GM12873 (cell line): Measurements from ENCODE around the gene LILRA2.

Experiments used
- TF ChIP-seq, protein P1 (sequence below): IDR thresholded peaks from 2 replicates; pipeline ENCODE4 v1.5.1; 2012; ENCODE audit warnings: low read depth, mild to moderate bottlenecking, moderate library complexity, low read length, control low read depth; ENCODE audit not compliant: insufficient read depth; ENCODE audit errors: missing control alignments

Gene LILRA2

DNA sequence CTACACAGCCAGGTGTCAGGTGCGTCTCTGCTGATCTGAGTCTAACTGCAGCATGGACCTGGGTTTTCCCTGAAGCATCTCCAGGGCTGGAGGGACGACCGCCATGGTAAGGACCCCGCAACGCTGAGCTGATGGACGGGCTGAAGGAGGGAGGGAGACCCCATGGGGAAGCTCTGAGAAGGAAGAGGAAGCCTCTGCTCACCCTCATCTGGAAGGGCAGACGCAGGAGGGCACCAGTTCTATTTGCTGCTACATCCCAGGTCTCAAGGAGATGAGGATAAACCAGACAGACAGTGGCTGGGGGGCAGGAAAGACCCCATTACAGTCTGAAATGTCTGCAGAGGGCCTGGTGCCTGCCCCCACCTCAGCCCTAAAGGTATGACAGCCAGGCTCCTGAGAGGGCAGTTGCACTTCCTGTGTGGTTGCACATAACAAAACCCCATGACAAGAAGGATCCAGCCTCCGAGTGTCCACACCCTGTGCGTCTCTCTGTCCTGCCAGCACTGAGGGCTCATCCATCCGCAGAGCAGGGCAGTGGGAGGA lies at the start of gene LILRA2:
TSS of gene LILRA2 (plus strand) at position 461 of the 543 bp plus-strand sequence. CDS start 89 bp downstream, outside the sequence.
- TF ChIP-seq, protein P1, sequence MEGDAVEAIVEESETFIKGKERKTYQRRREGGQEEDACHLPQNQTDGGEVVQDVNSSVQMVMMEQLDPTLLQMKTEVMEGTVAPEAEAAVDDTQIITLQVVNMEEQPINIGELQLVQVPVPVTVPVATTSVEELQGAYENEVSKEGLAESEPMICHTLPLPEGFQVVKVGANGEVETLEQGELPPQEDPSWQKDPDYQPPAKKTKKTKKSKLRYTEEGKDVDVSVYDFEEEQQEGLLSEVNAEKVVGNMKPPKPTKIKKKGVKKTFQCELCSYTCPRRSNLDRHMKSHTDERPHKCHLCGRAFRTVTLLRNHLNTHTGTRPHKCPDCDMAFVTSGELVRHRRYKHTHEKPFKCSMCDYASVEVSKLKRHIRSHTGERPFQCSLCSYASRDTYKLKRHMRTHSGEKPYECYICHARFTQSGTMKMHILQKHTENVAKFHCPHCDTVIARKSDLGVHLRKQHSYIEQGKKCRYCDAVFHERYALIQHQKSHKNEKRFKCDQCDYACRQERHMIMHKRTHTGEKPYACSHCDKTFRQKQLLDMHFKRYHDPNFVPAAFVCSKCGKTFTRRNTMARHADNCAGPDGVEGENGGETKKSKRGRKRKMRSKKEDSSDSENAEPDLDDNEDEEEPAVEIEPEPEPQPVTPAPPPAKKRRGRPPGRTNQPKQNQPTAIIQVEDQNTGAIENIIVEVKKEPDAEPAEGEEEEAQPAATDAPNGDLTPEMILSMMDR, result no peak

DNA sequence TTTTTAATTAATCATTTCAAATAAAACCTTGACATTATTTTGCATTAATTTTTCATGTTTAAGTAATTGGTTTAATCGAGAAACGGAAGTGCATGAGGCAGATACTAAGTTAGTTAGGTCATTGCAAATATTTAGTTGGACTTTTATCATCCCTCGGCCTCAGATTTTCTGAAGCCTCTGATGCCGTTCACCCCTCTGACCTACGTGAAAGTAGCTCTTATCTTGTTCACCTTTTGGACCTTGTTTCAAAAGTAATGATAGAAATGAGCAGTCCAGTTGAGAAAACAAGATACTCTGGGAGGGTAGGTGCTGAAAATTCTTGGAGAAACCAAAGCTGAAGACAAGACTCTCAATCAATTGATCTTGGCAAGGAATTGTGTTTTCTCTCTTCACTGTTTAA lies 48.0 kb upstream of the LILRA2 start:
- TF ChIP-seq, protein P1, result no peak

DNA sequence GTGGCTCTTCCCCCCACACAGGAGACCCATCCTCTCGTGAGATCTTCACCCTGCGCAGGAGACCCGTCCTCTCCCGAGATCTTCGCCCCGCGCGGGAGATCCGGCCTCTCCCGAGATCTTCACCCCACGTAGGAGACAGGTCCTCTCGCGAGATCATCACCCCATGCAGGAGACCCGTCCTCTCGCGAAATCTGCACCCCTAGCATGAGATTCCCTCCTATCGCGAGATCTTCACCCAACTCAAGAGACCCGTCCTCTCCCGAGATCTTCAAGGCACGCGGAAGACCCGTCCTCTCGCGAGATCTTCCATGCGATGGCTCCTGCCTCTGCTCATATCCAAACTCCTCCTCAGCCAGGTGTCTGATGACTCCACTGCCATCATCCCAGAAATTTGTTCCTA lies 46.6 kb upstream of the LILRA2 start:
- TF ChIP-seq, protein P1, result no peak

DNA sequence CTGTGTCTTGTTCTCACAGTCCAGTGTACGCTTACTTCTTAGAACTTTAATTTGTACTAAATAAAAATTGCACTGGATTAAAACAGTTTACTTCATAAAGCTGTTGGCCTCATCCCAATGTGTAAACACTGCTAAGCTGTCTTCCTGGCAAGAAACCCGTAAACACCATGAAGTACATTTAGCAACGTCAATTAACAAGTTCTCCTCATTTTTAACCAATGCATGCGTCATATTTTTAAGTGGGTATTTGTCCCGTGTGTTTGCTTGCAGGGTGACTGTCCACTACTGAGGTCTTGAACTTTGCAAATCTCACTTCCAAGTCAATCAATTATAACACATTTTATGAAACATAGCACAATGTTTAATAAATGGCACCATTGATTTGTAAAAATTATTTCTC lies 42.7 kb upstream of the LILRA2 start:
- TF ChIP-seq, protein P1, result no peak

DNA sequence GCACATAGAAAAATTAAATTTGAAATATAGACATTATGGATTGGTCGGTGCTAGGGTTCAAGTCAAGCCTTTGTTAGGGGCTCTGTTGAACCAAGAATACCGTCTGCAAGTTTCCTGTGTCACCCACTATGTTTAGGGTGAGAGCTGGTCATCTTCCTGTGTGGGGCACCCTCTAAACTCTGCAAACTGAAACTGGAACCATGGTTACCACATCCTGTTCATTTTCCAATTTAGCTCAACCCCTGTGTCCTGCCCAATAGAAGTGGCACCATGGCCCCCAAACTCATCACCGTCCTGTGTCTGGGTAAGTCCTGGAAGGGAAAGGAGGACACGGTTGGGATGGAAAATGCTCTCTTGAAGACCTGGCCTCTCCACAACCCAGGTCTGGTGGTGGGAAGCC lies 41.1 kb upstream of the LILRA2 start:
- TF ChIP-seq, protein P1, result no peak

DNA sequence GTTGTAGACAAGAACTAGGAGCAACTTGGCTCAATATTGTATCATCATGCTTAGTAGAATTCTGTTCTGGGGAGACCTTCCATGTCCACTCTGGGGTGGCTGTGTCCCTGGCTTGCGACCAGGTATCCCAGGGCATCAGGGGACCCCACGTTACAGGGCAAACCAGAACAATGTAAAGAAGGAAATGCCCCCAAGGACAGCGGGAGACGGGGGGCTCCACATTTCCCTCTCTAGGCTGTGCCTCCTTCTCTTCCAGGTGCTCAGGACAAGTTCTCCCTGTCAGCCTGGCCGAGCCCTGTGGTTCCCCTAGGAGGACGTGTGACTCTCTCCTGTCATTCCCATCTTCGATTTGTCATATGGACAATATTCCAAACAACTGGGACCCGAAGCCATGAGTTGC lies 40.1 kb upstream of the LILRA2 start:
- TF ChIP-seq, protein P1, result no peak

DNA sequence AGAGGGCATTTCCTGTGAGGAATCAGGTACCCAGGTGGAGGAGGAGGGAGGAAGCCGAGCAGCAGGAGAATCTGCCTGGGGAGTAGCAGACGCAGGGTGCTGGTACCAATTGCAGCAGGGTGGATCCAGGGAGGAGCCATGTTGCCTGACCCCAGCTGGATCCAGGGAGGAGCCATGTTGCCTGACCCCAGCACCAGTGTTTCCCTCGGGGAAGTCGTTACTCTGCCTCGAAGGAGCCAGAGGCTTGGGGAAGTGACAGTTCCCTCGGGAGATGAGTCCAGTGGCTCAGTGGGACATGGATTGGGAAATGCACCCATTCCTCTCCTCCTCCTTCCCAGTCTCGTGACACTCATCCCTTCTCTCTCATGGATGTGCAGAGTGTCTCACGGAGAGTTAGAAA lies 39.4 kb upstream of the LILRA2 start:
- TF ChIP-seq, protein P1, result no peak
